ENCODE results near the gene TRIM46. TPM values are rescaled to one million over a fixed set of nuclear protein-coding genes. Genes with fewer than 3 reads are reported as not detected.
A peak's percentile ranks its signal among the peaks of the same experiment; 100 is the strongest.

TRIM46 gene
- total RNA-seq, 6 donors from 2014 or later, result 0.30 to 0.64 (median 0.57) TPM; not detected in 3

- peaks cover 13 to 32% (median 22%) of the 10 kb centered on the region in 4 donors for H3K4me1 ChIP-seq
- 91 to 92% methylated on average over 16 to 31 of the region's 31 CpGs for WGBS, 2 donors
- no peaks in the 10 kb centered on the region for H3K36me3 ChIP-seq
- H3K4me3 ChIP-seq, result no peak overlapping the region
- TF ChIP-seq POLR2AphosphoS5 (IDR thresholded peaks at IDR 0.05) (peak in 1 of 2 donors; percentile 13), CTCF (IDR thresholded peaks at IDR 0.05) (no peak), POLR2A (IDR thresholded peaks at IDR 0.05) (peak in 1 of 4 donors; percentile 34), EP300 (IDR thresholded peaks at IDR 0.05) (no peak)
- ATAC-seq (ENCODE audit: low FRiP score in 2 of 2) (no peak), DNase-seq (peak; percentile 27 to 82)
- peaks cover 0 to 3% (median 0%) of the 10 kb centered on the region in 4 donors for H3K27me3 ChIP-seq
- peak overlapping the region in 1 of 4 donors; percentile 76 for H3K27ac ChIP-seq
- H3K9me3 ChIP-seq, result no peaks in the 10 kb centered on the region
Observed at GRCh38 chr1:155179112-155180031, 5.7 kb downstream of the TRIM46 start.

- TF ChIP-seq POLR2AphosphoS5 (IDR thresholded peaks at IDR 0.05) (peak in 1 of 2 donors; percentile 11), POLR2A (IDR thresholded peaks at IDR 0.05) (peak in 1 of 4 donors; percentile 40), CTCF (IDR thresholded peaks at IDR 0.05) (no peak)
- ATAC-seq (ENCODE audit: low FRiP score in 2 of 2), result no peak
- 90 to 93% methylated on average over 13 to 18 of the region's 18 CpGs for WGBS, 2 donors
Observed at GRCh38 chr1:155181371-155182051, 7.9 kb downstream of the TRIM46 start.

GRCh38 chr1:155182052-155182550 lies 8.5 kb downstream of the TRIM46 start:
- Histone ChIP-seq H3K4me1 (peaks cover 13 to 38% (median 27%) of the 10 kb centered on the region in 4 donors), H3K9me3 (no peaks in the 10 kb centered on the region), H3K27me3 (no peaks in the 10 kb centered on the region), H3K4me3 (no peak overlapping the region), H3K36me3 (no peaks in the 10 kb centered on the region), H3K27ac (no peak overlapping the region)
- DNase-seq, result no peak
- WGBS, 2 donors, result 75 to 86% methylated on average over 3 to 7 of the region's 7 CpGs
- TF ChIP-seq POLR2AphosphoS5 (IDR thresholded peaks at IDR 0.05), result no peak
- no peak for TF ChIP-seq CTCF (IDR thresholded peaks at IDR 0.05)
- no peak for TF ChIP-seq POLR2A (IDR thresholded peaks at IDR 0.05)
- TF ChIP-seq EP300 (IDR thresholded peaks at IDR 0.05), result no peak
- ATAC-seq (ENCODE audit: low FRiP score in 2 of 2), result no peak

More at GRCh38 chr1:155181371-155182051, 7.9 kb downstream of the TRIM46 start:
- no peaks in the 10 kb centered on the region for H3K9me3 ChIP-seq
- DNase-seq, result peak; percentile 39 to 81
- no peak overlapping the region for H3K4me3 ChIP-seq
- H3K4me1 ChIP-seq, result peaks cover 18 to 38% (median 30%) of the 10 kb centered on the region in 4 donors
- no peaks in the 10 kb centered on the region for H3K36me3 ChIP-seq
- no peak overlapping the region for H3K27ac ChIP-seq
- no peaks in the 10 kb centered on the region for H3K27me3 ChIP-seq

- TF ChIP-seq POLR2A (IDR thresholded peaks at IDR 0.05), result peak in 1 of 4 donors; percentile 40
- TF ChIP-seq CTCF (IDR thresholded peaks at IDR 0.05), result no peak
- 83 to 88% methylated on average over 16 to 17 of the region's 20 CpGs for WGBS, 2 donors
- no peak overlapping the region for H3K4me3 ChIP-seq
- H3K27ac ChIP-seq, result peak overlapping the region in 1 of 4 donors; percentile 67
- ATAC-seq (ENCODE audit: low FRiP score in 2 of 2) (peak in 1 of 2 donors; percentile 0), DNase-seq (peak in 1 of 2 donors; percentile 82)
- no peaks in the 10 kb centered on the region for H3K9me3 ChIP-seq
- no peaks in the 10 kb centered on the region for H3K27me3 ChIP-seq
- H3K4me1 ChIP-seq, result peaks cover 11 to 30% (median 17%) of the 10 kb centered on the region in 4 donors
- no peaks in the 10 kb centered on the region for H3K36me3 ChIP-seq
Observed at GRCh38 chr1:155183775-155184221, 10.1 kb downstream of the TRIM46 start.
